Breast epithelium (tissue), 3 donors: ENCODE results near the gene RPS6KA3.

Experiments
- POLR2A ChIP-seq: fragments of 450-650 bp; IDR thresholded peaks from one replicate; pipeline ENCODE4 v1.6.1; 2016; ENCODE audit warnings: antibody characterized with exemption, mild to moderate bottlenecking, moderate library complexity
- POLR2AphosphoS5 ChIP-seq, 3 donors: sonication (generic); formaldehyde crosslinking; IDR thresholded peaks; one replicate each; pipeline ENCODE4 v1.6.1; 2017; ENCODE audit warnings: antibody characterized with exemption in 3 of 3
- TF ChIP-seq, protein P1 (sequence below), 3 donors: fragments of 450-650 bp; IDR thresholded peaks; one replicate each; pipeline ENCODE4 v1.5.1; 2016 to 2017; ENCODE audit warnings: antibody characterized with exemption in 3 of 3, mild to moderate bottlenecking in 3 of 3, moderate library complexity in 3 of 3

DNA sequence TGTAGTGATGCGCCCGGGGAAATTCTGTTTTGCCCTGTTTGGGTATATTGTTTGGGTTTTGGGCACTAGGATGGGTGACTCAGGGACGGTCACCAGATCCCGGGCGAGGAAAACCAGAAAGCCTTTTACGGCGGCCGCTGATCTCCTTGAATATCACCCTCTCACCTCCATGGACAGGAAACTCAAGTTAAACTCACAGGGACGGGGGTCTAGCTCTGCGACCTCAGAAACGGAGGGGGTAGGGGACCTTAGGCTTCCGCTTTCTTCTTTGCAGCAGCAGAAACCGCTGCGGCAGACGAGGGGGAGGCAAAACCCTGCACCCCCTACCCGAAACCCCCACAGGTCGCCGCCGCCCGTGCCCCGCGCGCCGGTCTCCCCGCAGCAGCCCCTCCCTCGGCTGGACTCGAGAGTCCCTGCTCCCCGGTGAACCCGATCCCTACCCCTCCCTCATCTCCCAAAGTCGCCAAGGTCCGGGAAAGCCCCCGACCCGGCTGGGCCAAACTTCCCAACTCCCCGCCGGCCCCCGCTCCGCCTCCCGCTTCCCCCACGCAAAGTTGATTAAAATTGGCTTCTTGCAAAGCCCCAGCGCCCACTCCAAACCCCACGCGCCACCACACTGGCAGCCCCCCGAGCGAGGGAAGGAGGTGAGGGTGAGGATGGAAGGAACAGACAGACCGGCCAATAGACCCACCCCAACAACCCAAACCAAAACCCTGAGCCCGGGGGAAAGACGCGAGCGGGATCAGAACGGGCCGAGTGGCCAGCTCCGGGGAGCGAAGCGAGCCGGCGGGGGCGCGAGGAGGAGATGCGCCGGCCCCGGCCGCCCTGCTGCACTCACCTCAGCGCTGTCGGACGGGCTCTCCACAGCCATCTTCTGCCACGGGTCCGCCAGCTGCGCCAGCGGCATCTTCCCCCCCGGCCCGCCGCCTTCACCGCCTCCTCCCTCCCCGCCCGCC is 705 bp downstream of the RPS6KA3 start:
- TF ChIP-seq, protein P1, sequence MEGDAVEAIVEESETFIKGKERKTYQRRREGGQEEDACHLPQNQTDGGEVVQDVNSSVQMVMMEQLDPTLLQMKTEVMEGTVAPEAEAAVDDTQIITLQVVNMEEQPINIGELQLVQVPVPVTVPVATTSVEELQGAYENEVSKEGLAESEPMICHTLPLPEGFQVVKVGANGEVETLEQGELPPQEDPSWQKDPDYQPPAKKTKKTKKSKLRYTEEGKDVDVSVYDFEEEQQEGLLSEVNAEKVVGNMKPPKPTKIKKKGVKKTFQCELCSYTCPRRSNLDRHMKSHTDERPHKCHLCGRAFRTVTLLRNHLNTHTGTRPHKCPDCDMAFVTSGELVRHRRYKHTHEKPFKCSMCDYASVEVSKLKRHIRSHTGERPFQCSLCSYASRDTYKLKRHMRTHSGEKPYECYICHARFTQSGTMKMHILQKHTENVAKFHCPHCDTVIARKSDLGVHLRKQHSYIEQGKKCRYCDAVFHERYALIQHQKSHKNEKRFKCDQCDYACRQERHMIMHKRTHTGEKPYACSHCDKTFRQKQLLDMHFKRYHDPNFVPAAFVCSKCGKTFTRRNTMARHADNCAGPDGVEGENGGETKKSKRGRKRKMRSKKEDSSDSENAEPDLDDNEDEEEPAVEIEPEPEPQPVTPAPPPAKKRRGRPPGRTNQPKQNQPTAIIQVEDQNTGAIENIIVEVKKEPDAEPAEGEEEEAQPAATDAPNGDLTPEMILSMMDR (IDR thresholded peaks at IDR 0.05) = no peak
- TF ChIP-seq POLR2A (no peak), POLR2AphosphoS5 (IDR thresholded peaks at IDR 0.05) (no peak)
